HL-60/S4 treated with phorbol 12-myristate 13-acetate at 8.2 ng/mL for 4 days and 3 days (cell line): Measurements from ENCODE around the gene HPF1.
"Not testable (repeated sequence)": the region's sequence is repeated elsewhere in the genome, so short reads cannot be mapped to it uniquely, and the experiment has no call there.

Source experiments
- in situ Hi-C: fragments of 300-500 bp; cut with MboI; formaldehyde crosslinking; loops from 2 replicates; pipeline ENCODE4 v1.15.0; 2022; ENCODE audit warnings: low sequenced_read_pairs

Gene HPF1

GRCh38 chr4:169757575-169758184 is at the start of gene HPF1:
HPF1 (minus strand) TSS chr4:169757944; CDS start chr4:169757877, 67 bp downstream.
- in situ Hi-C loops: no loop called here

- in situ Hi-C loops: not testable (repeated sequence)
These were observed 49.0 kb upstream of the HPF1 start for GRCh38 chr4:169806770-169807169.

- in situ Hi-C loops: no loop called here
These were observed 45.7 kb upstream of the HPF1 start for GRCh38 chr4:169803413-169803812.

- in situ Hi-C loops: no loop called here
These were observed 45.1 kb upstream of the HPF1 start for GRCh38 chr4:169802873-169803272.

- in situ Hi-C loops: no loop called here
These were observed 42.8 kb upstream of the HPF1 start for GRCh38 chr4:169800541-169800940.

GRCh38 chr4:169799260-169799659 is 41.5 kb upstream of the HPF1 start:
- in situ Hi-C loops: no loop called here

GRCh38 chr4:169795585-169795984 is 37.8 kb upstream of the HPF1 start:
- in situ Hi-C loops: no loop called here

- in situ Hi-C loops: no loop called here
These were observed 33.9 kb upstream of the HPF1 start for GRCh38 chr4:169791527-169792156.

- in situ Hi-C loops: no loop called here
These were observed 33.3 kb upstream of the HPF1 start for GRCh38 chr4:169791062-169791461.

- in situ Hi-C loops: no loop called here
These were observed 17.0 kb upstream of the HPF1 start for GRCh38 chr4:169774466-169775445.

GRCh38 chr4:169773889-169774288 is 16.1 kb upstream of the HPF1 start:
- in situ Hi-C loops: no loop called here

GRCh38 chr4:169771556-169772080 is 13.9 kb upstream of the HPF1 start:
- in situ Hi-C loops: not testable (repeated sequence)

GRCh38 chr4:169770416-169770815 is 12.7 kb upstream of the HPF1 start:
- in situ Hi-C loops: no loop called here

GRCh38 chr4:169768385-169768784 is 10.6 kb upstream of the HPF1 start:
- in situ Hi-C loops: no loop called here

GRCh38 chr4:169766741-169767140 is 9.0 kb upstream of the HPF1 start:
- in situ Hi-C loops: no loop called here

GRCh38 chr4:169765835-169766234 is 8.1 kb upstream of the HPF1 start:
- in situ Hi-C loops: no loop called here

- in situ Hi-C loops: no loop called here
These were observed 4.1 kb upstream of the HPF1 start for GRCh38 chr4:169761846-169762245.

GRCh38 chr4:169758401-169758962 is 738 bp upstream of the HPF1 start:
- in situ Hi-C loops: no loop called here

- in situ Hi-C loops: no loop called here
These were observed 671 bp downstream of the HPF1 start for GRCh38 chr4:169756971-169757574.

- in situ Hi-C loops: no loop called here
These were observed 12.5 kb downstream of the HPF1 start for GRCh38 chr4:169745291-169745690.

- in situ Hi-C loops: no loop called here
These were observed 13.1 kb downstream of the HPF1 start for GRCh38 chr4:169744601-169745000.
